Tibial artery (tissue), 4 donors: Measurements from ENCODE around the gene YARS2.

Source experiments
- DNase-seq, 2 donors: peaks; one replicate each; pipeline ENCODE4 v3.0.0-alpha.2; 2019
- H3K27ac ChIP-seq, 2 donors: fragments of 200-600 bp; sonication (generic) in 1 of 2; 1 replicate in 1 of 2; 2 replicates in 1 of 2; pipeline ENCODE4 v1.5.1; 2018 to 2019; ENCODE audit warnings: mild to moderate bottlenecking in 1 of 2
- H3K27me3 ChIP-seq, 2 donors: fragments of 200-600 bp; sonication (generic) in 1 of 2; one replicate each; pipeline versions ENCODE4 v1.5.1 to v1.6.0; 2016 to 2019
- H3K36me3 ChIP-seq, 3 donors: fragments of 200-600 bp; sonication (generic) in 2 of 3; one replicate each; pipeline ENCODE4 v1.5.1; 2016 to 2019; ENCODE audit warnings: mild to moderate bottlenecking in 2 of 3
- H3K4me1 ChIP-seq, 4 donors: fragments of 200-600 bp; sonication (generic) in 2 of 4; 1 replicate in 3 of 4; 2 replicates in 1 of 4; pipeline ENCODE4 v1.5.1; 2016 to 2019
- H3K4me3 ChIP-seq, 2 donors: fragments of 200-600 bp; sonication (generic) in 1 of 2; 1 replicate in 1 of 2; 2 replicates in 1 of 2; pipeline ENCODE4 v1.5.1; 2018 to 2019; ENCODE audit warnings: mild to moderate bottlenecking in 2 of 2
- H3K9me3 ChIP-seq, 3 donors: fragments of 200-600 bp; sonication (generic) in 1 of 3; one replicate each; pipeline ENCODE4 v1.5.1; 2016 to 2019
- intact Hi-C: fragments of 100-400 bp; cut with DNase I; formaldehyde crosslinking; loops from one replicate; pipeline ENCODE4 v1.15.0; 2023; ENCODE audit warnings: low total_unique reads
- TF ChIP-seq, protein P1 (sequence below), 2 experiments: fragments of 200-600 bp in 1 of 2; fragments of 450-650 bp in 1 of 2; IDR thresholded peaks; one replicate each; pipeline ENCODE4 v1.5.1; 2017 to 2019; ENCODE audit warnings: antibody characterized with exemption in 2 of 2, mild to moderate bottlenecking in 1 of 2, moderate library complexity in 1 of 2

YARS2 gene

GRCh38 chr12:32761716-32762115, 6.0 kb upstream of the YARS2 start:
- H3K27me3 ChIP-seq: peaks cover 0 to 2% of the 10 kb centered on the region in 2 donors
- TF ChIP-seq, protein P1, sequence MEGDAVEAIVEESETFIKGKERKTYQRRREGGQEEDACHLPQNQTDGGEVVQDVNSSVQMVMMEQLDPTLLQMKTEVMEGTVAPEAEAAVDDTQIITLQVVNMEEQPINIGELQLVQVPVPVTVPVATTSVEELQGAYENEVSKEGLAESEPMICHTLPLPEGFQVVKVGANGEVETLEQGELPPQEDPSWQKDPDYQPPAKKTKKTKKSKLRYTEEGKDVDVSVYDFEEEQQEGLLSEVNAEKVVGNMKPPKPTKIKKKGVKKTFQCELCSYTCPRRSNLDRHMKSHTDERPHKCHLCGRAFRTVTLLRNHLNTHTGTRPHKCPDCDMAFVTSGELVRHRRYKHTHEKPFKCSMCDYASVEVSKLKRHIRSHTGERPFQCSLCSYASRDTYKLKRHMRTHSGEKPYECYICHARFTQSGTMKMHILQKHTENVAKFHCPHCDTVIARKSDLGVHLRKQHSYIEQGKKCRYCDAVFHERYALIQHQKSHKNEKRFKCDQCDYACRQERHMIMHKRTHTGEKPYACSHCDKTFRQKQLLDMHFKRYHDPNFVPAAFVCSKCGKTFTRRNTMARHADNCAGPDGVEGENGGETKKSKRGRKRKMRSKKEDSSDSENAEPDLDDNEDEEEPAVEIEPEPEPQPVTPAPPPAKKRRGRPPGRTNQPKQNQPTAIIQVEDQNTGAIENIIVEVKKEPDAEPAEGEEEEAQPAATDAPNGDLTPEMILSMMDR (IDR thresholded peaks at IDR 0.05): no peak
- H3K4me3 ChIP-seq: no peak overlapping the region
- H3K4me1 ChIP-seq: no peaks in the 10 kb centered on the region
- intact Hi-C loops: no loop called here
- DNase-seq: no peak
- H3K27ac ChIP-seq: no peak overlapping the region
- H3K9me3 ChIP-seq: no peaks in the 10 kb centered on the region
- H3K36me3 ChIP-seq: no peaks in the 10 kb centered on the region

GRCh38 chr12:32757157-32757556, 1.5 kb upstream of the YARS2 start:
- peaks cover 0 to 18% (median 10%) of the 10 kb centered on the region in 4 donors for H3K4me1 ChIP-seq
- intact Hi-C loops: no loop called here
- DNase-seq: no peak
- H3K27me3 ChIP-seq: peaks cover 0 to 2% of the 10 kb centered on the region in 2 donors
- H3K4me3 ChIP-seq: no peak overlapping the region
- peaks cover 5 to 10% (median 7%) of the 10 kb centered on the region in 3 donors for H3K36me3 ChIP-seq
- TF ChIP-seq, protein P1 (IDR thresholded peaks at IDR 0.05): no peak
- H3K9me3 ChIP-seq: no peaks in the 10 kb centered on the region
- H3K27ac ChIP-seq: no peak overlapping the region

DNA sequence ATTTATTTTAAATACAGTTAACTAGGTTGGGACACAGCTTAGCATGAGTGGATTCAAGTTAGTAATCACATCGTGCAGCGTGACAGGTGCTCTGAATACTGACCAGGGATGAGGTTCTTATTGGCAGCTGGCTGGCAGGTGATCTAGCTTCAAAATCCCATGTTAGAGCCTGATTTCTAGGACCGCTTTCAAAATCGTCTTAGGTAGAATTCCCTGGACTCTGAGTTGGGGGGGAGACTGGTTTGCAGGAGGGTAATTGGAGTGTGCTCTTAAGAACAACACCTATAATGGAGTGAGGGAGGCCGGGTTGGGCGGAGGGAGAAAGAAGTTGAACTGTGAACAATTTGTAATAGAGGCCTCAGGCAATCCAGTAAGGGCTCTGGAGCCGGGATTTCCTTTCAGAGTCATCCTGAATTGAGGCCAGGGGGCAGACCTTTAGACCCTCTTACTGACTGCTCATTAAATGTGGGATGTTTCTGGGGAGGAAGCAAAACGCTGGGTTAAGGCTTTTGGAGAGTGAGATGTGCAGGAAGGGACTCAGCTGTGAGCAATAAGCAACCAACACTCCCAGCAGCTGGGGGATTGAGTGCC, 874 bp upstream of the YARS2 start:
- peak overlapping the region; percentile 85 to 87 for H3K27ac ChIP-seq
- no peak for DNase-seq
- H3K36me3 ChIP-seq: peaks cover 11 to 16% (median 13%) of the 10 kb centered on the region in 3 donors
- peaks cover 0 to 2% of the 10 kb centered on the region in 2 donors for H3K27me3 ChIP-seq
- no peaks in the 10 kb centered on the region for H3K9me3 ChIP-seq
- intact Hi-C loops: no loop called here
- H3K4me1 ChIP-seq: peaks cover 0 to 18% (median 10%) of the 10 kb centered on the region in 4 donors
- TF ChIP-seq, protein P1 (IDR thresholded peaks at IDR 0.05): no peak
- H3K4me3 ChIP-seq: peak overlapping the region; percentile 93 to 98

DNA sequence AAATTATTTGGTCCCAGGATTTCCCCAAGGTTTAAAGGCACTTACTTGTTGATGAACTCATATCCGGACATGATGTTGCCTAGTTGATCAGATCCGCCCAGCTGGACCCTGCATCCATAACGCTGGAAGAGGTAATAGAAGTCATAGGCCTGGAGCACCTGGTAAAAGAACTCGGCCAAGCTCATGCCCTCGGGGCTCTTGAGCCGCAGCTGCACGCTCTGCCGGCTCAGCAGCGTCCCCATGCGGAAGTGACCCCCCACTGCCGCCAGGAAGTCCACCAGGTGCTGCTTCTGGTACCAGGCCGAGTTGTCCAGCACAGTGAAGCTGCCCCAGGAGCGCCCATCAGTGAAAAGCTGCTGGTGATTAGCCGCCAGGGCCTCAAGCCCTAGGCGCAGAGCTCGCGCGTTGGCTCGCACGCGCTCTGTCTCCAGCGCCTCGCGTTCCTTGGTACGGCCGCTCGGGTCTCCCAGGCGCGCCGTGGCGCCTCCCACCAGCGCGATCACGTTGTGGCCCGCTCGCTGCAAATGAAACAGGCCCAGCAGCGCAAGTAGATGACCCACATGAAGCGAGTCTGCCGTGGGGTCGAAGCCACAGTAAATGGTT, 545 bp downstream of the YARS2 start:
- peak; percentile 52 to 78 for DNase-seq
- no peaks in the 10 kb centered on the region for H3K9me3 ChIP-seq
- H3K4me1 ChIP-seq: peaks cover 0 to 18% (median 10%) of the 10 kb centered on the region in 4 donors
- TF ChIP-seq, protein P1 (IDR thresholded peaks at IDR 0.05): peak; percentile 49 to 57
- peaks cover 25 to 30% (median 27%) of the 10 kb centered on the region in 3 donors for H3K36me3 ChIP-seq
- intact Hi-C loops: no loop called here
- H3K27me3 ChIP-seq: no peaks in the 10 kb centered on the region
- H3K27ac ChIP-seq: peak overlapping the region; percentile 85 to 87
- peak overlapping the region; percentile 93 to 98 for H3K4me3 ChIP-seq

GRCh38 chr12:32754111-32754510, 1.6 kb downstream of the YARS2 start:
- Histone ChIP-seq H3K4me1 (peaks cover 0 to 18% (median 10%) of the 10 kb centered on the region in 4 donors), H3K4me3 (peak overlapping the region in 1 of 2 donors; percentile 98), H3K36me3 (peaks cover 36 to 40% (median 37%) of the 10 kb centered on the region in 3 donors), H3K27me3 (no peaks in the 10 kb centered on the region), H3K27ac (peak overlapping the region in 1 of 2 donors; percentile 87), H3K9me3 (no peaks in the 10 kb centered on the region)
- DNase-seq: no peak
- TF ChIP-seq, protein P1 (IDR thresholded peaks at IDR 0.05): no peak
- intact Hi-C loops: no loop called here
